ENCODE data around the gene ROBO3. TPM values are rescaled to one million over a fixed set of nuclear protein-coding genes. Genes with fewer than 3 reads are reported as not detected.

Gene ROBO3
- total RNA-seq, 2 donors from 2014 or later, result 16.0 to 20.0 TPM

DNA sequence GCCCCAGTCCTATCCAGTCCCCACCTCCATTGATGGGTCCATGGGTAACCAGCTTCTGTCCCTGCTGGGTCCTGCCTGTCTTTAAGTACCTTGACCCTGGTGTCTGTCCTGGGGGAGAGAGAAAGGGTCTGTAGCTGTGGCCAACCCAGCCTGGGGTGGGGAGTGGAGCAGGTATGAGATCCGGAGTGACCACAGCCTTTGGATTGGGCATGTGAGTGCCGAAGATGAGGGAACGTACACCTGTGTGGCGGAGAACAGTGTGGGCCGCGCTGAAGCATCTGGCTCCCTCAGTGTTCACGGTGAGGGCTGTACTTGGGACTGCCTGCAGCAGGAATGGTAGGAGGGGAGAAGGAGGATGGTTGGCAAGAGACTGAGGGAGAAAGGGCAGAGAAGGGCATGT is 5.2 kb downstream of the ROBO3 start:
- DNase-seq (ENCODE audit: low spot score), result no peak
- intact Hi-C loops (cut with DNase I), result no loop called here

DNA sequence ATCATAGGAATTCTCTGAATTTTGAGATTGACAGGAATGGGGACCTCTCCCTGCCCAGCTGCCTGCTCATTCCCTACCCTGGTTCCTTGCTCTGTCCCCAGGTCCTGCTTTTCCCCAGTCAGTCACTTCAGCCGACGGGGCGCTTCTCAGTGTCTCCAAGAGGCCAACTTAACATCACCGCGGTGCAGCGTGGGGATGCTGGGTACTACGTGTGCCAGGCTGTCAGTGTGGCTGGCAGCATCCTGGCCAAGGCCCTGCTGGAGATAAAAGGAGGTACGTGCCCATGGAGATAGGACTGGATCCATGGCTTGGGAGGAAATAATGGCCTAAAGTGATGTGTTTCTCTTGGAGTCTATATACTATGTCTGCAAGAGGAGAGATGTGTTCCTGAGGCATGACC is 7.0 kb downstream of the ROBO3 start:
- intact Hi-C loops (cut with DNase I), result no loop called here
- DNase-seq (ENCODE audit: low spot score), result no peak

- intact Hi-C loops (cut with DNase I), result no loop called here
- DNase-seq (ENCODE audit: low spot score), result no peak
These were observed 7.5 kb downstream of the ROBO3 start for GRCh38 chr11:124872741-124873140.

DNA sequence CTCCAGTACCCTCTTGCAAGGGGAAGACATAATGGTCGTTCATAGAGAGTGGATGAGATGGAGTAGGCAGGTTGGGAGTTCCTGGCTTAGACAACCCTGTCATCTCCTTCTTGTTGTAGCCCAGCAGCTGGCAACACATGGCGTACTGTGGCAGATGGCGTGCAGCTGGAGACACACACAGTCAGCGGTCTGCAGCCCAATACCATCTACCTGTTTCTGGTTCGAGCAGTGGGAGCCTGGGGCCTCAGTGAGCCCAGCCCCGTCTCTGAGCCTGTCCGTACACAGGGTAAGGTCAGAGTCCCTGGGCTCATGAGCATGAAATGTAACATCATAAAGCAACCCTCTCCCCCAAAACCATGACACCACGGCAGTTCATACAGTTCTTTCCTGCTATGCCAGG is 8.7 kb downstream of the ROBO3 start:
- intact Hi-C loops (cut with DNase I), result no loop called here

GRCh38 chr11:124874571-124875255 is 9.5 kb downstream of the ROBO3 start:
- intact Hi-C loops (cut with DNase I), result no loop called here
- no peak for DNase-seq (ENCODE audit: low spot score)

More for the DNA sequence above, 8.7 kb downstream of the ROBO3 start:
- no peak for DNase-seq (ENCODE audit: low spot score)

DNA sequence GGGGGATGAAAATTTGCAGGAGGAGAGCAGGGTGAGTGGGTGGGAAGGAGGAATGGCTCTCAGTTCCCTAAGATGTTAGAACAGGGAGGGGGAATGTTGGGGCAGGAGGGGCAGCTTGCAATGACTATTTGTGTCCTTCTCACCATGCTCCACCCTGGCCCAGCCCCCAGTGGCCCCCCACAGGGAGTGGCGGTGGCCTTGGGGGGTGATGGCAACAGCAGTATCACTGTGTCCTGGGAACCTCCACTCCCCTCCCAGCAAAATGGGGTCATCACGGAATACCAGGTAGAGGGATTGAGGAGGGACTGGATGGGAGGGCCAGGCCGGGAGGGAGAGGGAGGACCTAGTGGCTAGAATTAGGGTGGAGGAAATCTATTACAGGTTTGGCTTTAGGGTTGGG is 10.2 kb downstream of the ROBO3 start:
- intact Hi-C loops (cut with DNase I), result no loop called here
- DNase-seq (ENCODE audit: low spot score), result no peak

GRCh38 chr11:124875943-124876817 is 10.9 kb downstream of the ROBO3 start:
- peak; percentile 96 for DNase-seq (ENCODE audit: low spot score)
- intact Hi-C loops (cut with DNase I), result no loop called here

GRCh38 chr11:124876818-124877630 is 11.8 kb downstream of the ROBO3 start:
- no peak for DNase-seq (ENCODE audit: low spot score)
- intact Hi-C loops (cut with DNase I), result loop anchor here in 1 of 2 donors (1.0 kb wide), 1 partner anchor 43 kb away; no protein-coding TSS in a partner anchor

DNA sequence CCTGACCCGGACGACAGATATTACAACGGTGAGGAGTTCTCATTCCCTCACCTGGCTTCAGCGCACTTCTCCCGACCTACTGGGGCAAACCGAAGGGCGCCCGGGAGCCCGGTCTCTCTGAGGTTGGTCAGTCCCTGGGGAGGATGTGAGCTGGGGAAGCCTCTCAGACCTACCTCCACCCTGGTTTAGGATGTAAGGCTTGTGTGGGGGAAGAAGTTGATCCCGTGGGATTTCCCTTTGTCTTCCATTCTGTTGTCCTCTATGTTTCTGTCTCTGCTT is 12.3 kb downstream of the ROBO3 start:
- intact Hi-C loops (cut with DNase I), result loop anchor here in 1 of 2 donors (1.0 kb wide), 1 partner anchor 43 kb away; no protein-coding TSS in a partner anchor
- no peak for DNase-seq (ENCODE audit: low spot score)

- DNase-seq (ENCODE audit: low spot score), result no peak
- intact Hi-C loops (cut with DNase I), result loop anchor here in 1 of 2 donors (1.0 kb wide), 1 partner anchor 42 kb away; no protein-coding TSS in a partner anchor
These were observed 12.9 kb downstream of the ROBO3 start for GRCh38 chr11:124877910-124878758.

GRCh38 chr11:124878759-124879492 is 13.7 kb downstream of the ROBO3 start:
- intact Hi-C loops (cut with DNase I), result no loop called here
- DNase-seq (ENCODE audit: low spot score), result no peak

DNA sequence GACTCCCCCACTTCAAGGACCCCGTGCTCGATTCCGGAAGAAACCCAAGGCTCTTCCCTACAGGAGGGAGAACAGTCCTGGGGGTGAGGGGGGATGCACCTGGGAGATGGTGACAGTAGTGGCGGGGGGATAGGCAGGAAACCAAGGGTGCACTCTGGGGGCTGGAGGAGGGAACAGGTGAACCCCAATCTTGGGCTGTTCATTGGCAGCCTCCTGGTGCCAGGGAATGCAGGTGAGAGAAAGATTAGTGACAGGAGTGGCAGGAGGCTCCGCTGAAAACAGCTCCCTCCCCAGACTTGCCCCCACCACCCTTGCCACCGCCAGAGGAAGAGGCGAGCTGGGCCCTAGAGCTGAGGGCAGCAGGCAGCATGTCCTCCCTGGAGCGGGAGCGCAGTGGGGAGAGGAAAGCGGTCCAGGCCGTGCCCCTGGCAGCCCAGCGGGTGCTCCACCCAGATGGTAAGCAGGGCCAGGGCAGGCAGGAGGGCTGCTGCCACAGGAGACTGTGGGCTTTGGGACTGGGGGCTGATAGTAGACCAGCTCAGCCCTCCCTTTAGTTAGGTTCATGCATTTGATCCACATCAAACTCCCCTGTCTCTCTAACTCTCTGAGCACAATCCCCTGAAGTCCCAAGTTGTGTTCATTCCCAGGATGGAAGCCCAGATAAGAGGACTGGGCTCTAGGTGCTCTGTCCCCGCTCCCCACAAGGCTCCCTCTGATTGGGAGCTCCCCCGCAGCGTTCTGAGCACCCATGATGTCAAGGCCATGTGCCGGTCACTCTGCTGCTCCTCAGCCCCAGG is 14.5 kb downstream of the ROBO3 start:
- no peak for DNase-seq (ENCODE audit: low spot score)
- intact Hi-C loops (cut with DNase I), result loop anchor here in 1 of 2 donors (10.0 kb wide), 1 partner anchor 1385 kb away; the partner anchor contains the start of genes FOXRED1 and SRPRA

GRCh38 chr11:124880290-124880611 is 15.0 kb downstream of the ROBO3 start:
- no peak for DNase-seq (ENCODE audit: low spot score)
- intact Hi-C loops (cut with DNase I), result loop anchor here in 1 of 2 donors (10.0 kb wide), 1 partner anchor 1385 kb away; the partner anchor contains the start of genes FOXRED1 and SRPRA

DNA sequence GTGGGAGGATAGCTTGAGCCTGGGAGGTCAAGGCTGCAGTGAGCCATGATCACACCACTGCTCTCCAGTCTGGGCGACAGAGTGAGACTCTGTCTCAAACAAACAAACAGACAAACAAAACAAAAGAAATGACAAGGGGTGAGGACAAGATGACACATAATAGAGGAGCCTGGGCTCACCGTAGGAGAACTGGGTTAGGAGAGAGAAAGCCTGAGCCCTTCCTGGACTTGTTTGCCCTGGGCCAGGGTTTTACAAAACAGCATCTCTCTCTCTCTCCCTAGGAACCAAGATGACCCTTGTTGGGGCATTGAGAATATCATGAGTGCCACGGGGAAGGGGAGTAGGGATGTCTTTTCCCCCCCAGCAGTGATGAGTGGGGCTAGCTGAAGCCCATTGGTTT is 15.7 kb downstream of the ROBO3 start:
- DNase-seq (ENCODE audit: low spot score), result no peak
- intact Hi-C loops (cut with DNase I), result loop anchor here in 1 of 2 donors (10.0 kb wide), 1 partner anchor 1384 kb away; the partner anchor contains the start of genes FOXRED1 and SRPRA

DNA sequence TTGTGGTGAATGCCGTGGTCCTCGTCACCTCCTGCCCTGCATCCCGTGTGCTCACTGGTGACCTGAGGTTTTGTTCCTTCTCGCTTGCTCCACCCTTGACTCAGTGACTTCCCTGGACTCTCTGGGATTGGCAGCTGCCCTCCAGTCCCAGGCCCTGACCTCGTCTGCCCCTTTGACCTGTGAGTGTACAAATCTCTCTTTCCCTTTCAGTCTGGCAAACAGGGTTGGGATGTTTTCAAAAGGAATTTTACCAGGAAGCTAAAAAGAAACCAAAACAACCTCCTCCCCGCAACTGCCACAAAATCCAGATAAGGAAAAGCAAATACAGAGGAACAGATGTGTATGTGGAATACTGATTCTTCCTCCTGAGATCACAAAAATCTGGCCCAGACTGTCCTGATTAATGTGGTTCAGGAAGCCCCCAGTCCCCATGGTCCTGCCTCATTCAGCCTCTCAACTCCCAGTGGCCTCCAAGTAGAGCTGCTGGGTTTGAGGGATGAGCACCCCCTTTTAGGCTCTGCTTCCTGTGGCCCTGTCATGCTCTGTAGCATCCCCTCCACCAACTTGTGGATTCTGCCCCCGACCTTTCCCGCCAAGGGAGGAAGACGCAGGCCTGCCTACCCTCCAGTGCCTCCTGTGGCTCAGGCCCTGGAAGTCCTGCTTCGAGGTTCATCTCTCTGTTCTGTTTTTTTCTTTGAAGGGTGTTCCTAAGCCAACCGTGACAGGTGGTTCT is 17.3 kb downstream of the ROBO3 start:
- no peak for DNase-seq (ENCODE audit: low spot score)
- intact Hi-C loops (cut with DNase I), result loop anchor here in 1 of 2 donors (10.0 kb wide), 1 partner anchor 1382 kb away; the partner anchor contains the start of genes FOXRED1 and SRPRA

- intact Hi-C loops (cut with DNase I), result loop anchor here in 1 of 2 donors (10.0 kb wide), 1 partner anchor 1380 kb away; the partner anchor contains the start of genes FOXRED1 and SRPRA
- DNase-seq (ENCODE audit: low spot score), result no peak
These were observed 19.1 kb downstream of the ROBO3 start for GRCh38 chr11:124884340-124884739.
